Fibroblast of the conjunctiva (primary cell): Measurements from ENCODE around the gene MCF2L.

ENCODE experiments used
- DNase-seq: peaks from one replicate; pipeline ENCODE4 v3.0.0-alpha.2; 2010; ENCODE audit warnings: low read depth

MCF2L gene

GRCh38 chr13:112998521-112999280 lies 29.7 kb downstream of the MCF2L start:
- no peak for DNase-seq

DNA sequence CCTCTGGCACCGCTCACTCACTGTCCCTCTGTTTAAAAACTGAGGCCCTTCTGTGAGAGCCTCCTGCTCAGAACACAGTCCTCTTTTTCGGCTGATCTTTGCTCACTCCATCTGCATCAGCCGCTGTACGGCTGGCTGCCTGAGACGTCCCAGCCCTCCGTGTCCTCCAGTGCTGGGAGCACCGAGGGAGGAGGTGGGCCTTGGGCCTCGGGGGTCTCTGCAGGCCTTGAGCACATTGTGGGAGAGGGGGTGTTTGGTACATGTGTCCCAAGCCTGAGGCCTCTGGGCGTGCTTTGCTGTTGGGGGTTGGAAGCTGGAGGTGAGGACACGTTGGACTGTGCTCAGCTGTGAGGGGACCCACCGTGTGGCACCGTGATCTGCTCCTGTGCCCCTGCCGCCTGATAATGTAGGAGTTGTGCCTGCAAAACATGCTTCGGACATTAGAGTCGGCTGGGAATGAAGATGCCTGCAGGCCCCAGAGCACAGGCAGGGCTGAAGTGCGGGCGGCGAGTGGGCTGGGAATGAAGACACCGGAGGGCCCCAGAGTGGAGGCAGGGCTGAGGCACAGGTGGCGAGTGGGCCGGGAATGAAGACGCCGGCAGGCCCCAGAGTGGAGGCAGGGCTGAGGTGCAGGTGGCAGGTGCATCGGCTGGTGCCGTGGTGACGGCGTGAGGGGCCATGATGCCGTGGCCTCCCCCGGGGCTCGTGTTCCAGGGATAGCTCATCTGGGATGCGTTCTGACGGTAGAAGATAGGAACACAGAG lies 30.6 kb downstream of the MCF2L start:
- DNase-seq = no peak

DNA sequence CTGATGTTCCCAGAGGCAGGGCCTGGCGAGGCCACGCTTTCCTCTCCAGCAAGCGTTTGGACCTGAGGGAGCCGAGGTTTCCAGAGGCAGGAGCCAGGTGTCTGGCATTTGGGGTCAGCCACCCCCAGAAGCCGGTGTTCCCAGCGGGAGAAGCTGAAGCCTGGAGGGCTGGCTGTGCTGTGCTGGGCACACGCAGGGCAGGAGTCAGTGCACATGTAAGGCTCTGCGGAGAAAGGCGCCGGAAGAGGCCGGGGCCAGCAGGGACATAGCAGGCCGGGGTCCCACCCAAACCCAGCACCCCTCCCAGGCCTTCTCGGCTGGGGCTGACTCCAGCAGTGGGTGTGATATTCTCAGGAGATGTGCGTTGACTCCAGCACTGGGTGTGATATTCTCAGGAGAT lies 31.6 kb downstream of the MCF2L start:
- DNase-seq = no peak

DNA sequence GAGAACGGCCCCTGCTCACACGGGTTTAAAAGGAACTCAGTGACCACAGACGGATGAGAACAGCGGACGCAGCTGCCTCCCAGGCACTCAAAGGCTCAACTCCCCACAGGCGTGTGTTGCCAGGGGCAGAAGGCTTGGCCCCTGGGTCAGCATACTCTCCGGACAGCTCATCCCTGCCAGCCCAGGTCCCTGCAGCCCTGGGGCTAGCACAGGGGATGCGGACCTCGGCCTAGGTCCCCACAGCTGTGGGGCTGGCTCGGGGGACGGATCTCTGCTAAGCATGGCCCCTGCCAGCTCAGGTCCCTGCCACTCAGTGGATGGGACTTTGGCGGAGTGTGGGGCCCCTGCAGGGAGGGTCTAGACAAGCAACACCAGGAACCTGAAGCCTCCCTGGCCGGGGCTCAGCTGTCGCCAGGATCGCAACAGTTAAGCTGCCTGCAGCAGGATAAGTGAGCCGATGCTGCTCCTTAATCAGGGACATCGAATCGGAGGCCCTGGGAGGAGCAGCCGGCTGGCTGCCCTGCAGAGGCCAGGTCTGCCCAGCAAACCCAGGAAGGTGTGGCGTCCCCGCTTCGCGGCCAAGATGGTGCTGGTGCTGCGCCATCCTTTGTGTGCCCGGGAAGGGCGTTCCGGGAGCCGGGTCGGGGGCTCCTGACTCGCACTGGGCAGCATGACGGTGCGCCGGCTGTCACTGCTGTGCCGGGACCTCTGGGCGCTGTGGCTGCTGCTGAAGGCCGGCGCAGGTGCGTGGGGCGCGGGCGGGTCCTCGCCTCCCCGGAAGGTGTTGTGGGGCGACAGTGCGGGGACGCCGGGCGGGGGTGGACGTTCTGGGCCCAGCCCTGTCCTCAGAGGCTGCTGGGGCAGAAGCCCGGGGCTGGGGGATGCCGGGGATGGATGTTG lies 32.5 kb downstream of the MCF2L start:
- no peak for DNase-seq

GRCh38 chr13:113002206-113002912 lies 33.3 kb downstream of the MCF2L start:
- no peak for DNase-seq

DNA sequence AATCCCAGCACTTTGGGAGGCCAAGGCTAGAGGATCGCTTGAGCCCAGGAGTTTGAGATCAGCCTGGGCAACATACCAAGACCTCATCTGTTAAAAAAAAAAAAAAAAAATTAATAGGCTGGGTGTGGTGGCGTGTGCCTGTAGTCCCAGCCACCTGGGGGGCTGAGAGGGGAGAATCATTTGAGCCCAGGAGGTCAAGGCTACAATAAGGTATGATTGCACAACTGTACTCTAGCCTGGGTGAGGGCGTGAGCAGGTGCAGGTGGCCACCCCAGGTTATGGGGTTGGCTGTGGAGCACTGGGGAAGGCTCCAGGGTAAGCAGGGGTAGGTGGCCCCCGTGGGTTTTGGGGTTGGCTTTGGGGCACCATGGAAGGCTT lies 33.9 kb downstream of the MCF2L start:
- no peak for DNase-seq

- DNase-seq = no peak
Observed at GRCh38 chr13:113004126-113004525, 35.1 kb downstream of the MCF2L start.

- no peak for DNase-seq
Observed at GRCh38 chr13:113005076-113005865, 36.3 kb downstream of the MCF2L start.

DNA sequence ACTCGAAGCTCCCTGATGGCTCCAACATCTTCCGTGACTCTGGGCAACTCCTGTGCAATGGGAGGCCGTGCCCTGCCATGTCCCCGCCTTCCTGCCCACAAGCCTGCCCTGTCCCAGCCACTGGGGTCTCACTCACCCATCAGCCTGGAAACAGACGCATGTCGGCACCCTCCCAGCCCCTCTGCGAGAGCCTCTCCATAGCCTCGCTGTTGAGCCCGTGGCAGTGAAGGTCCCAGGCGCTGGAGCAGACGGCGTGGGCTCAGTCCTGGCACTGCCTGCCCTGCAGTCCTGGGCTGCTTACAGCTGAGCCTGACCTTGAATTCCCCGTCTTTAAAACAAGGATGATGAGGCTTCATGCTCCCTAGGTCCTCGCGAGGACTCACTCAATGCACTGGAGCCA lies 37.0 kb downstream of the MCF2L start:
- no peak for DNase-seq

DNA sequence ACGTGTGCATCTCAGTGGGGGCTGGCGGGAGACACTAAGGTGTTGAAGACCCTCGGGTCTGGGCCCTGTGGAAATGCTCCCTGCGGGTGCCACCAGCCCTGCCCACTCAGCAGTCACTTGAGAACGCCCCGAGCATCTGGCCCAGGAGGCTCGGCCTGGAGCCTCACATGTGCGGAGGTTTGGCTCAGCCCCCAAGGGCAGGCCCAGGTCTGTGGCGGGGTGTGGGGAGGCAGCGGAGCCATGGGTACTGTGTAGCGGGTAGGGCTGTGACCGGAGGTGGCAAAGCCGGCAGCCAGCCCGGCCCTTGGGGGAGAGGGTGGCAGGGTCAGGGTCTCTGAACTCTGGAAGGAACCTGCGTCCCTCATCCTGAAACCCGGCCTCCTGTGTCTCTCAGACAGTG lies 37.6 kb downstream of the MCF2L start:
- no peak for DNase-seq

- DNase-seq = no peak
Observed at GRCh38 chr13:113008851-113009250, 39.8 kb downstream of the MCF2L start.

GRCh38 chr13:113009743-113010509 lies 40.9 kb downstream of the MCF2L start:
- DNase-seq = no peak

DNA sequence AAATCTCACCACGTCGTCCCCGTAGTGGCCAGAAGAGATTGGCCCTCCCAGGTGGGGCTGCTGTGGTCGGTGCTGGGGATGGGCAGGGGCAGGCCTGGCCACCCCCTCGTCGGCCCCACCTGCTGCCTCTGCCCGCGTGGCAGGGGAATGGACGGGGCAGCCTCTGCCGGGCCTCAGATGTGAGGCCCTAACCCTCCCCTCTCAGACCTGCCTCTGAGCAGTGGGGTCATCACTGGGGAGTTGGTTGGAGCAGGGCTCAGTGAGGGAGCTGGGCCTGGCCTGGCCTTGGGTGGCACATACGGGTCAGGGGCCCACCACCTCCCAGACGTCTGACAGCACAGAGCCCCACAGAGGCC lies 41.5 kb downstream of the MCF2L start:
- no peak for DNase-seq

GRCh38 chr13:113013303-113013702 lies 44.3 kb downstream of the MCF2L start:
- no peak for DNase-seq

GRCh38 chr13:113013878-113014751 lies 45.1 kb downstream of the MCF2L start:
- DNase-seq = no peak

- DNase-seq = no peak
Observed at GRCh38 chr13:113014752-113015745, 46.0 kb downstream of the MCF2L start.

- DNase-seq = no peak
Observed at GRCh38 chr13:113015826-113016525, 47.0 kb downstream of the MCF2L start.
